A549 (cell line): ENCODE results near the gene RBM14. TPM values are rescaled to one million over a fixed set of nuclear protein-coding genes. Genes with fewer than 3 reads are reported as not detected.

Source experiments
- ATAC-seq, 2 experiments: fragments of 200-7000 bp in 1 of 2; fragments of >200 bp in 1 of 2; cut with Nextera tagmentation in 1 of 2; cut with Tn5 transposase in 1 of 2; 3 replicates each; pipeline versions ENCODE4 v1.8.0 to v1.9.1; 2018 to 2020; ENCODE audit warnings: mild to moderate bottlenecking in 1 of 2, moderate library complexity in 1 of 2
- CTCF ChIA-PET: fragments of 300-600 bp; sonication (Branson Sonifier 250); formaldehyde crosslinking; extraction: SDS; loops from one replicate; lab custom pipeline; 2021; ENCODE audit warnings: antibody characterized with exemption, inconsistent platforms; lab: Yijun Ruan, JAX
- POLR2A ChIA-PET: fragments of 350-600 bp; formaldehyde crosslinking; extraction: SDS; loops from one replicate; lab custom pipeline; 2021; ENCODE audit warnings: antibody characterized with exemption, inconsistent platforms; lab: Yijun Ruan, JAX
- DNase-seq, 2 experiments: peaks; one replicate each; pipeline versions ENCODE4 v3.0.0 to v3.0.0-alpha.2; 2011 to 2016; ENCODE audit warnings: low read depth in 1 of 2, low spot score in 1 of 2
- FAIRE-seq: peaks from 2 replicates; lab custom pipeline; 2011; peaks lifted over from hg19 to GRCh38; lab: Jason Lieb, UNC
- H3K27ac ChIP-seq, 2 experiments: fragments of >200 bp; sonication (Bioruptor Twin); formaldehyde crosslinking; 3 replicates each; pipeline ENCODE4 v1.5.1; 2016 to 2017
- H3K4me1 ChIP-seq: fragments of >200 bp; sonication (Bioruptor Twin); formaldehyde crosslinking; 3 replicates; pipeline ENCODE4 v1.6.1; 2016
- H3K4me2 ChIP-seq: fragments of >200 bp; sonication (Bioruptor Twin); formaldehyde crosslinking; 3 replicates; pipeline ENCODE4 v1.6.1; 2016
- H3K4me3 ChIP-seq: fragments of >200 bp; sonication (Bioruptor Twin); formaldehyde crosslinking; 3 replicates; pipeline ENCODE4 v1.5.1; 2016
- H3K9me3 ChIP-seq: fragments of >200 bp; sonication (Bioruptor Twin); formaldehyde crosslinking; 3 replicates; pipeline ENCODE4 v1.6.1; 2016
- ATOH8 ChIP-seq: fragments of 250-450 bp; sonication (Bioruptor Pico); IDR thresholded peaks from 2 replicates; pipeline ENCODE4 v1.5.0; 2020; ENCODE audit warnings: low read depth, mild to moderate bottlenecking, moderate library complexity
- BCL3 ChIP-seq: fragments of >200 bp; sonication (Bioruptor Twin); formaldehyde crosslinking; IDR thresholded peaks from 3 replicates; pipeline ENCODE4 v1.6.1; 2016
- CEBPB ChIP-seq, 2 experiments: fragments of >200 bp in 1 of 2; sonication (Bioruptor Twin) in 1 of 2; formaldehyde crosslinking in 1 of 2; IDR thresholded peaks; 2 replicates each; pipeline ENCODE4 v1.6.1; 2012 to 2016
- EHMT2 ChIP-seq: fragments of 200-600 bp; sonication (generic); IDR thresholded peaks from 2 replicates; pipeline ENCODE4 v1.6.1; 2016; ENCODE audit warnings: antibody characterized with exemption, low read depth, mild to moderate bottlenecking, moderate library complexity
- EP300 ChIP-seq, 2 experiments: fragments of >200 bp; sonication (Bioruptor Twin); formaldehyde crosslinking; IDR thresholded peaks; 2 replicates in 1 of 2; 3 replicates in 1 of 2; pipeline ENCODE4 v1.6.1; 2016 to 2017
- ESRRA ChIP-seq: fragments of 150-350 bp; IDR thresholded peaks from 2 replicates; pipeline ENCODE4 v1.6.1; 2014; ENCODE audit warnings: mild to moderate bottlenecking, low read length, borderline replicate concordance
- FOSL2 ChIP-seq, 2 experiments: fragments of 450-650 bp in 1 of 2; fragments of >200 bp in 1 of 2; sonication (Bioruptor Twin) in 1 of 2; formaldehyde crosslinking; IDR thresholded peaks; 2 replicates each; pipeline versions ENCODE4 v1.5.0 to v1.6.1; 2016 to 2020; ENCODE audit warnings: mild to moderate bottlenecking in 1 of 2, moderate library complexity in 1 of 2
- HOXB13 ChIP-seq: fragments of 250-450 bp; sonication (Bioruptor Pico); IDR thresholded peaks from 2 replicates; pipeline ENCODE4 v1.5.0; 2020; ENCODE audit warnings: low read depth, mild to moderate bottlenecking, moderate library complexity
- KDM5A ChIP-seq: fragments of 200-600 bp; sonication (generic); IDR thresholded peaks from 2 replicates; pipeline ENCODE4 v1.6.1; 2016; ENCODE audit warnings: antibody characterized with exemption, mild to moderate bottlenecking
- NPAS2 ChIP-seq: fragments of 250-450 bp; sonication (Bioruptor Pico); IDR thresholded peaks from 2 replicates; pipeline ENCODE4 v1.8.0; 2022; ENCODE audit warnings: mild to moderate bottlenecking, moderate library complexity, borderline replicate concordance
- PBX3 ChIP-seq: IDR thresholded peaks from 2 replicates; pipeline ENCODE4 v1.6.1; 2012
- PHF8 ChIP-seq: fragments of 200-600 bp; sonication (generic); IDR thresholded peaks from 2 replicates; pipeline ENCODE4 v1.6.1; 2016; ENCODE audit warnings: low read depth, mild to moderate bottlenecking, antibody characterized with exemption, moderate library complexity, borderline replicate concordance
- RAD21 ChIP-seq, 2 experiments: fragments of >200 bp in 1 of 2; sonication (Bioruptor Twin) in 1 of 2; formaldehyde crosslinking in 1 of 2; IDR thresholded peaks in 1 of 2; conservative IDR thresholded peaks in 1 of 2; 2 replicates in 1 of 2; 3 replicates in 1 of 2; pipeline ENCODE4 v1.6.1; 2012 to 2018; ENCODE audit warnings: inconsistent platforms in 1 of 2
- RARB ChIP-seq: fragments of 250-450 bp; sonication (Bioruptor Pico); IDR thresholded peaks from 2 replicates; pipeline ENCODE4 v1.8.0; 2021; ENCODE audit warnings: mild to moderate bottlenecking, moderate library complexity
- RCOR1 ChIP-seq: fragments of 150-350 bp; IDR thresholded peaks from 2 replicates; pipeline ENCODE4 v1.6.1; 2014; ENCODE audit warnings: antibody characterized with exemption, low read length, low read depth
- USF2 ChIP-seq: fragments of 450-650 bp; IDR thresholded peaks from 2 replicates; pipeline ENCODE4 v1.6.1; 2014; ENCODE audit warnings: antibody characterized with exemption
- ZSCAN20 ChIP-seq: fragments of 250-450 bp; sonication (Bioruptor Pico); IDR thresholded peaks from 2 replicates; pipeline ENCODE4 v1.8.0; 2022; ENCODE audit warnings: mild to moderate bottlenecking, moderate library complexity
- WGBS: methylation state at CpG from one replicate; pipeline ENCODE4 v1.1.6; 2017; ENCODE audit errors: missing lambda C conversion rate; 5-methylcytosine and 5-hydroxymethylcytosine counted together
- polyA plus RNA-seq, 4 experiments: library from polyadenylated mRNA; depleted of rRNA in 3 of 4; stranded (reverse); fragments of >200 nt; fragmentation: RNase III in 1 of 4; extraction: RNeasy Plus Mini Kit Qiagen cat#74134 plus additional on column Dnase treatment in 1 of 4; gene quantifications; 2 replicates in 3 of 4; 3 replicates in 1 of 4; pipeline ENCODE4 v1.2.3, GENCODE V29; 2011 to 2017

RBM14 gene
- polyA plus RNA-seq, 2 of the 4 experiments (the other 2 are of a cell fraction) = 33.0 to 103 TPM

- 63% methylated on average over 7 of the region's 7 CpGs for WGBS
These were observed 22.8 kb upstream of the RBM14 start for GRCh38 chr11:66593650-66594049.

GRCh38 chr11:66595245-66595904 is 21.1 kb upstream of the RBM14 start:
- TF ChIP-seq ESRRA = no peak
- TF ChIP-seq CEBPB (IDR thresholded peaks at IDR 0.05) = no peak
- TF ChIP-seq PBX3 = no peak
- no peak for TF ChIP-seq KDM5A
- TF ChIP-seq RARB (CRISPR knock-in tag) = no peak
- TF ChIP-seq FOSL2 (IDR thresholded peaks at IDR 0.05) = no peak
- TF ChIP-seq FOSL2 (CRISPR knock-in tag; IDR thresholded peaks at IDR 0.05) = no peak
- no peak for TF ChIP-seq ATOH8 (CRISPR knock-in tag)
- TF ChIP-seq EHMT2 = no peak
- no peak for TF ChIP-seq RAD21 (conservative IDR thresholded peaks at IDR 0.05 in 1 of 2, IDR thresholded peaks at IDR 0.05 in 1 of 2)
- TF ChIP-seq RCOR1 = no peak
- TF ChIP-seq, all 56 proteins: peak for 0
- POLR2A ChIA-PET = no interaction called here

More at GRCh38 chr11:66593650-66594049, 22.8 kb upstream of the RBM14 start:
- peaks cover 9% of the 10 kb centered on the region; the same call in 2 of the 3 replicates for H3K4me1 ChIP-seq
- no peak for TF ChIP-seq FOSL2 (IDR thresholded peaks at IDR 0.05)
- no peak for TF ChIP-seq FOSL2 (CRISPR knock-in tag; IDR thresholded peaks at IDR 0.05)
- no peak for TF ChIP-seq RARB (CRISPR knock-in tag)
- no peak for TF ChIP-seq PHF8
- no peak for TF ChIP-seq BCL3
- TF ChIP-seq HOXB13 = no peak
- no peak for TF ChIP-seq ZSCAN20
- TF ChIP-seq RCOR1 = no peak
- no peak for TF ChIP-seq EP300 (IDR thresholded peaks at IDR 0.05)
- TF ChIP-seq ESRRA = no peak
- no peak for TF ChIP-seq USF2
- TF ChIP-seq NPAS2 (CRISPR knock-in tag) = no peak
- ChIA-PET CTCF (interaction anchor here (1.2 to 9.5 kb wide), 6 partner anchors 13 to 84 kb away, joined by 3 to 89 read pairs (median 7); partner anchors contain the start of gene RBM4B), POLR2A (interaction anchor here (1.3 to 1.4 kb wide), 2 partner anchors 45 to 47 kb away, joined by 3 to 8 read pairs; partner anchors contain the start of genes ACTN3, RBM4 and ZDHHC24)
- H3K4me2 ChIP-seq = peak overlapping the region; percentile 80
- DNase-seq = no peak
- H3K4me3 ChIP-seq = peak overlapping the region; percentile 68
- peak overlapping the region; percentile 89 to 91 for H3K27ac ChIP-seq
- no peak for FAIRE-seq
- no peaks in the 10 kb centered on the region; the same call in 2 of the 3 replicates for H3K9me3 ChIP-seq
- ATAC-seq = no peak

More at GRCh38 chr11:66595245-66595904, 21.1 kb upstream of the RBM14 start:
- WGBS = 93% methylated on average over 5 of the region's 5 CpGs
- CTCF ChIA-PET = interaction anchor here (0.9 to 9.5 kb wide), 3 partner anchors 15 to 83 kb away, joined by 4 to 89 read pairs (median 12); partner anchors contain the start of gene RBM4B
- H3K4me3 ChIP-seq = no peak overlapping the region
- DNase-seq (no peak), FAIRE-seq (no peak), ATAC-seq (no peak)
- H3K4me1 ChIP-seq = peaks cover 9% of the 10 kb centered on the region; the same call in 2 of the 3 replicates
- no peak overlapping the region for H3K27ac ChIP-seq
- H3K9me3 ChIP-seq = no peaks in the 10 kb centered on the region; the same call in 2 of the 3 replicates
- 0 out of 3 replicates have a peak overlapping the region, but pooled peaks have one; percentile 5 for H3K4me2 ChIP-seq
